Liver (tissue), 9 donors: ENCODE results near the gene SLC12A7. TPM values are rescaled to one million over a fixed set of nuclear protein-coding genes. Genes with fewer than 3 reads are reported as not detected.

Source experiments
- DNase-seq: peaks from one replicate; pipeline ENCODE4 v3.0.0-alpha.2; 2017; ENCODE audit warnings: low spot score
- H3K27ac ChIP-seq, 2 donors: one replicate each; pipeline ENCODE4 v1.7.0; 2013; ENCODE audit warnings: inconsistent platforms in 2 of 2, low read length in 2 of 2, control low read depth in 1 of 2, low read depth in 1 of 2, mild to moderate bottlenecking in 1 of 2
- H3K27me3 ChIP-seq, 4 donors: one replicate each; pipeline versions ENCODE4 v1.6.1 to v1.7.0; 2013; ENCODE audit warnings: low read length in 3 of 4, inconsistent platforms in 1 of 4, mild to moderate bottlenecking in 1 of 4, moderate library complexity in 1 of 4; ENCODE audit not compliant: control insufficient read depth in 4 of 4, insufficient read depth in 4 of 4
- H3K36me3 ChIP-seq, 4 donors: one replicate each; pipeline versions ENCODE4 v1.6.1 to v1.7.0; 2013; ENCODE audit warnings: low read length in 3 of 4, mild to moderate bottlenecking in 3 of 4, low read depth in 1 of 4, moderate library complexity in 1 of 4; ENCODE audit not compliant: control insufficient read depth in 4 of 4, insufficient read depth in 3 of 4
- H3K4me1 ChIP-seq, 4 donors: one replicate each; pipeline versions ENCODE4 v1.6.1 to v1.7.0; 2013; ENCODE audit warnings: low read length in 3 of 4, mild to moderate bottlenecking in 3 of 4, moderate library complexity in 1 of 4; ENCODE audit not compliant: control insufficient read depth in 4 of 4, insufficient read depth in 4 of 4
- H3K4me3 ChIP-seq, 3 donors: one replicate each; pipeline versions ENCODE4 v1.6.1 to v1.7.0; 2013; ENCODE audit warnings: low read length in 3 of 3, control low read depth in 1 of 3, low read depth in 1 of 3, mild to moderate bottlenecking in 1 of 3
- H3K9ac ChIP-seq, 2 donors: one replicate each; pipeline ENCODE4 v1.7.0; 2013; ENCODE audit warnings: low read length in 2 of 2, mild to moderate bottlenecking in 2 of 2, moderate library complexity in 2 of 2, control low read depth in 1 of 2, low read depth in 1 of 2
- H3K9me3 ChIP-seq, 4 donors: one replicate each; pipeline versions ENCODE4 v1.6.1 to v1.7.0; 2013; ENCODE audit warnings: low read length in 3 of 4; ENCODE audit not compliant: control insufficient read depth in 4 of 4
- EGR1 ChIP-seq, 2 donors: IDR thresholded peaks; 2 replicates each; pipeline ENCODE4 v1.6.1; 2016 to 2018; ENCODE audit warnings: antibody characterized with exemption in 2 of 2, low read depth in 2 of 2
- FOXA1 ChIP-seq: IDR thresholded peaks from 2 replicates; pipeline ENCODE4 v1.6.1; 2016; ENCODE audit warnings: antibody characterized with exemption
- FOXA2 ChIP-seq: IDR thresholded peaks from 2 replicates; pipeline ENCODE4 v1.6.1; 2016; ENCODE audit warnings: antibody characterized with exemption
- GABPA ChIP-seq, 2 donors: IDR thresholded peaks in 1 of 2; conservative IDR thresholded peaks in 1 of 2; 2 replicates each; pipeline ENCODE4 v1.6.1; 2016; ENCODE audit warnings: antibody characterized with exemption in 2 of 2, mild to moderate bottlenecking in 1 of 2, moderate library complexity in 1 of 2
- HNF4A ChIP-seq, 2 donors: conservative IDR thresholded peaks; 2 replicates each; pipeline ENCODE4 v1.6.1; 2016; ENCODE audit warnings: antibody characterized with exemption in 2 of 2, mild to moderate bottlenecking in 2 of 2
- HNF4G ChIP-seq: IDR thresholded peaks from 2 replicates; pipeline ENCODE4 v1.6.1; 2016; ENCODE audit warnings: antibody characterized with exemption
- NR2F2 ChIP-seq: IDR thresholded peaks from 2 replicates; pipeline ENCODE4 v1.6.1; 2016; ENCODE audit warnings: antibody characterized with exemption
- RAD21 ChIP-seq, 2 donors: IDR thresholded peaks; 2 replicates each; pipeline ENCODE4 v1.6.1; 2016; ENCODE audit warnings: antibody characterized with exemption in 2 of 2, mild to moderate bottlenecking in 2 of 2
- RXRA ChIP-seq, 2 donors: IDR thresholded peaks; 2 replicates each; pipeline ENCODE4 v1.6.1; 2017 to 2018; ENCODE audit warnings: antibody characterized with exemption in 2 of 2, mild to moderate bottlenecking in 1 of 2
- SP1 ChIP-seq: IDR thresholded peaks from 2 replicates; pipeline ENCODE4 v1.6.1; 2018; ENCODE audit warnings: antibody characterized with exemption, mild to moderate bottlenecking
- TAF1 ChIP-seq: conservative IDR thresholded peaks from 2 replicates; pipeline ENCODE4 v1.6.1; 2016; ENCODE audit warnings: antibody characterized with exemption, mild to moderate bottlenecking
- YY1 ChIP-seq: IDR thresholded peaks from 2 replicates; pipeline ENCODE4 v1.6.1; 2016; ENCODE audit warnings: antibody characterized with exemption, mild to moderate bottlenecking
- WGBS: extraction: QIAGEN DNeasy Blood & Tissue Kit; methylation state at CpG from one replicate; pipeline ENCODE4 v1.1.7; 2013; 5-methylcytosine and 5-hydroxymethylcytosine counted together
- polyA plus RNA-seq, 2 donors: library from polyadenylated mRNA; stranded (reverse) in 1 of 2; unstranded in 1 of 2; fragments of 200-250 nt in 1 of 2; fragments of >200 nt in 1 of 2; fragmentation: Nextera tagmentation in 1 of 2; extraction: Ambion mirVana in 1 of 2; gene quantifications; one replicate each; pipeline versions ENCODE4 v1.2.1 to v1.2.3, GENCODE V29; 2013 to 2015
- total RNA-seq, 2 donors: library from RNA; depleted of rRNA; stranded (reverse); fragments of >200 nt; gene quantifications; one replicate each; pipeline ENCODE4 v1.2.3, GENCODE V29; 2014
- TF ChIP-seq, protein P1 (sequence below): IDR thresholded peaks from 2 replicates; pipeline ENCODE4 v1.6.1; 2016; ENCODE audit warnings: antibody characterized with exemption, mild to moderate bottlenecking
- TF ChIP-seq, protein P2 (sequence below): IDR thresholded peaks from 2 replicates; pipeline ENCODE4 v1.6.1; 2016; ENCODE audit warnings: antibody characterized with exemption
- TF ChIP-seq, protein P3 (sequence below): fragments of 150-350 bp; IDR thresholded peaks from 2 replicates; pipeline ENCODE4 v1.5.1; 2017; ENCODE audit warnings: improper control_type of control experiment, low read depth, low read length; ENCODE audit not compliant: missing input control
- TF ChIP-seq, protein P4 (sequence below): IDR thresholded peaks from 2 replicates; pipeline ENCODE4 v1.6.1; 2016; ENCODE audit warnings: antibody characterized with exemption
- donor health status: healthy.
- donor health status: healthy.
- donor health status: healthy.
- donor health status: healthy.
- donor health status: healthy.

Gene SLC12A7
- total and polyA plus RNA-seq, 4 donors, result 12.3 to 64.2 (median 28.9) TPM

DNA sequence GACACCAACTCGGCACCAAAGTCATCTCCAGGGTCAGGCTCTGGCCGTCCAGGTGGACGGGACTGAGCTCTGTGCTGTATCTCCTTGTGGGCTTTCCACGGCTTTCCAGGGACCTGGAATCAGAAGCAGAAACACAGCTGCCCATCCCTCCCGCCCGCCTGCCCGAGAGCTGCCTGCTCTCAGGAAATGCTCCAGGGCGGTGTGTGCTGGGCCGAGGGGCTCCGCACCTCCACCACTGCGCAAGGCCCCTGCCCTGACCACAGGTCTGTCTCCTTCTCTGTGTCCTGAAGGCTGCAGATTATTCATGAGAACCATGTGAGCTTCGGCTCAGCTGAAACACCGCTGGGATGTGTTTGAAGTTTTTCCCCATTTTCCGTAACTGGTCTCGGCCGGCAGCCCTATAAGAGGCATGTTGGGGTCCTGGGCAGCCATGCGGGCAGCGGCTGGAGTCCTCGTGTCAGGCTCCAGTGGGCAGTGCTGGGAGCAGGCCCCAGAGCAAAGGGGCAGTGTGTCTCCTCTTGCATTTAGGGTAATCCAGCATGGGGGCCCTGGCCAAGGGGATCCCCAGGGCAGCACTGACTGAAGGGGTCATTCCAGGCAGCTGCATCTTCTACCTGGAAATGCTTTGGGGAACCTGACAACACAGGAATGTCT is 80.4 kb downstream of the SLC12A7 start:
- no peak for DNase-seq
- H3K27me3 ChIP-seq, result no peaks in the 10 kb centered on the region
- H3K36me3 ChIP-seq, result no peaks in the 10 kb centered on the region

DNA sequence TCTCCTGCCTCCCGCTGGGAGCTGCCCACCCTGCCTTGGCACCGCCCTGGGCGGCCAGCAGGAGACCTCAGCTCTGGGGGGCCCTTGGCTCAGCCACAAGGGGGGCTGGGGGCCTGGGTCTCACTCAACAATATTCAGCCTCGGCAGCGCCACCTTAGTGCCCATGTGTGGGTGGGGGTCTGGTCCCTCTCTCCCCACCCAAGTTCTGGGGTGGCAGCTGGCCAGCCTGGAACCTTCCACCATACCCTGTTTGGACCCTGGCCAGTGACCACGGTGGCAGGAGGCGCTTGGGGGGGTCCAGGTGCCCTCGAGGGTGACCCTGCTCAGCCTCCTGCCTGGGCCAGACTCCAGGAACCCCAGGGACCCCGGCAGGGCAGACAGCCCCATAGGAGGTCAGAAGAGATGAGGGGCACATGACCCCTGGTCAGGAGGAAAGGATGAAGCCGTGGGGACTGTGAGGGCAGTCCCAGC is 81.0 kb downstream of the SLC12A7 start:
- H3K36me3 ChIP-seq, result no peaks in the 10 kb centered on the region
- no peaks in the 10 kb centered on the region for H3K4me1 ChIP-seq
- no peaks in the 10 kb centered on the region for H3K9me3 ChIP-seq
- no peak overlapping the region for H3K9ac ChIP-seq
- no peak overlapping the region for H3K27ac ChIP-seq
- WGBS, result 82% methylated on average over 10 of the region's 10 CpGs
- no peak overlapping the region for H3K4me3 ChIP-seq
- H3K27me3 ChIP-seq, result no peaks in the 10 kb centered on the region
- no peak for DNase-seq
- TF ChIP-seq, protein P1, sequence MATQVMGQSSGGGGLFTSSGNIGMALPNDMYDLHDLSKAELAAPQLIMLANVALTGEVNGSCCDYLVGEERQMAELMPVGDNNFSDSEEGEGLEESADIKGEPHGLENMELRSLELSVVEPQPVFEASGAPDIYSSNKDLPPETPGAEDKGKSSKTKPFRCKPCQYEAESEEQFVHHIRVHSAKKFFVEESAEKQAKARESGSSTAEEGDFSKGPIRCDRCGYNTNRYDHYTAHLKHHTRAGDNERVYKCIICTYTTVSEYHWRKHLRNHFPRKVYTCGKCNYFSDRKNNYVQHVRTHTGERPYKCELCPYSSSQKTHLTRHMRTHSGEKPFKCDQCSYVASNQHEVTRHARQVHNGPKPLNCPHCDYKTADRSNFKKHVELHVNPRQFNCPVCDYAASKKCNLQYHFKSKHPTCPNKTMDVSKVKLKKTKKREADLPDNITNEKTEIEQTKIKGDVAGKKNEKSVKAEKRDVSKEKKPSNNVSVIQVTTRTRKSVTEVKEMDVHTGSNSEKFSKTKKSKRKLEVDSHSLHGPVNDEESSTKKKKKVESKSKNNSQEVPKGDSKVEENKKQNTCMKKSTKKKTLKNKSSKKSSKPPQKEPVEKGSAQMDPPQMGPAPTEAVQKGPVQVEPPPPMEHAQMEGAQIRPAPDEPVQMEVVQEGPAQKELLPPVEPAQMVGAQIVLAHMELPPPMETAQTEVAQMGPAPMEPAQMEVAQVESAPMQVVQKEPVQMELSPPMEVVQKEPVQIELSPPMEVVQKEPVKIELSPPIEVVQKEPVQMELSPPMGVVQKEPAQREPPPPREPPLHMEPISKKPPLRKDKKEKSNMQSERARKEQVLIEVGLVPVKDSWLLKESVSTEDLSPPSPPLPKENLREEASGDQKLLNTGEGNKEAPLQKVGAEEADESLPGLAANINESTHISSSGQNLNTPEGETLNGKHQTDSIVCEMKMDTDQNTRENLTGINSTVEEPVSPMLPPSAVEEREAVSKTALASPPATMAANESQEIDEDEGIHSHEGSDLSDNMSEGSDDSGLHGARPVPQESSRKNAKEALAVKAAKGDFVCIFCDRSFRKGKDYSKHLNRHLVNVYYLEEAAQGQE, result no peak
- no peak for TF ChIP-seq SP1
- no peak for TF ChIP-seq NR2F2
- no peak for TF ChIP-seq RAD21 (IDR thresholded peaks at IDR 0.05)
- TF ChIP-seq YY1, result no peak
- TF ChIP-seq, protein P2, sequence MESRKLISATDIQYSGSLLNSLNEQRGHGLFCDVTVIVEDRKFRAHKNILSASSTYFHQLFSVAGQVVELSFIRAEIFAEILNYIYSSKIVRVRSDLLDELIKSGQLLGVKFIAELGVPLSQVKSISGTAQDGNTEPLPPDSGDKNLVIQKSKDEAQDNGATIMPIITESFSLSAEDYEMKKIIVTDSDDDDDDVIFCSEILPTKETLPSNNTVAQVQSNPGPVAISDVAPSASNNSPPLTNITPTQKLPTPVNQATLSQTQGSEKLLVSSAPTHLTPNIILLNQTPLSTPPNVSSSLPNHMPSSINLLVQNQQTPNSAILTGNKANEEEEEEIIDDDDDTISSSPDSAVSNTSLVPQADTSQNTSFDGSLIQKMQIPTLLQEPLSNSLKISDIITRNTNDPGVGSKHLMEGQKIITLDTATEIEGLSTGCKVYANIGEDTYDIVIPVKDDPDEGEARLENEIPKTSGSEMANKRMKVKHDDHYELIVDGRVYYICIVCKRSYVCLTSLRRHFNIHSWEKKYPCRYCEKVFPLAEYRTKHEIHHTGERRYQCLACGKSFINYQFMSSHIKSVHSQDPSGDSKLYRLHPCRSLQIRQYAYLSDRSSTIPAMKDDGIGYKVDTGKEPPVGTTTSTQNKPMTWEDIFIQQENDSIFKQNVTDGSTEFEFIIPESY, result no peak
- TF ChIP-seq TAF1, result no peak

More for the DNA sequence above, 80.4 kb downstream of the SLC12A7 start:
- WGBS, result 93% methylated on average over 19 of the region's 19 CpGs
- Histone ChIP-seq H3K9ac (no peak overlapping the region), H3K27ac (no peak overlapping the region), H3K4me3 (no peak overlapping the region), H3K9me3 (no peaks in the 10 kb centered on the region), H3K4me1 (no peaks in the 10 kb centered on the region)
- TF ChIP-seq SP1 (no peak), RXRA (IDR thresholded peaks at IDR 0.05) (no peak), EGR1 (IDR thresholded peaks at IDR 0.05; ENCODE audit: low read depth in 2 of 2) (no peak), FOXA2 (no peak), TAF1 (no peak), FOXA1 (no peak), HNF4G (no peak), HNF4A (conservative IDR thresholded peaks at IDR 0.05) (no peak), YY1 (no peak), GABPA (IDR thresholded peaks at IDR 0.05 in 1 of 2, conservative IDR thresholded peaks at IDR 0.05 in 1 of 2) (no peak)
- TF ChIP-seq, protein P1, result no peak
- TF ChIP-seq, protein P3, sequence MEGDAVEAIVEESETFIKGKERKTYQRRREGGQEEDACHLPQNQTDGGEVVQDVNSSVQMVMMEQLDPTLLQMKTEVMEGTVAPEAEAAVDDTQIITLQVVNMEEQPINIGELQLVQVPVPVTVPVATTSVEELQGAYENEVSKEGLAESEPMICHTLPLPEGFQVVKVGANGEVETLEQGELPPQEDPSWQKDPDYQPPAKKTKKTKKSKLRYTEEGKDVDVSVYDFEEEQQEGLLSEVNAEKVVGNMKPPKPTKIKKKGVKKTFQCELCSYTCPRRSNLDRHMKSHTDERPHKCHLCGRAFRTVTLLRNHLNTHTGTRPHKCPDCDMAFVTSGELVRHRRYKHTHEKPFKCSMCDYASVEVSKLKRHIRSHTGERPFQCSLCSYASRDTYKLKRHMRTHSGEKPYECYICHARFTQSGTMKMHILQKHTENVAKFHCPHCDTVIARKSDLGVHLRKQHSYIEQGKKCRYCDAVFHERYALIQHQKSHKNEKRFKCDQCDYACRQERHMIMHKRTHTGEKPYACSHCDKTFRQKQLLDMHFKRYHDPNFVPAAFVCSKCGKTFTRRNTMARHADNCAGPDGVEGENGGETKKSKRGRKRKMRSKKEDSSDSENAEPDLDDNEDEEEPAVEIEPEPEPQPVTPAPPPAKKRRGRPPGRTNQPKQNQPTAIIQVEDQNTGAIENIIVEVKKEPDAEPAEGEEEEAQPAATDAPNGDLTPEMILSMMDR, result no peak
- TF ChIP-seq, protein P2, result no peak
- TF ChIP-seq, protein P4, sequence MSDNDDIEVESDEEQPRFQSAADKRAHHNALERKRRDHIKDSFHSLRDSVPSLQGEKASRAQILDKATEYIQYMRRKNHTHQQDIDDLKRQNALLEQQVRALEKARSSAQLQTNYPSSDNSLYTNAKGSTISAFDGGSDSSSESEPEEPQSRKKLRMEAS, result no peak
